ENCODE results near the gene PDE3B. TPM values are rescaled to one million over a fixed set of nuclear protein-coding genes. Genes with fewer than 3 reads are reported as not detected.
"Not testable (repeated sequence)": the region's sequence is repeated elsewhere in the genome, so short reads cannot be mapped to it uniquely, and the experiment has no call there.

The PDE3B gene
- total RNA-seq, 3 donors from 2014 or later (not counting 1 experiment from before 2014, with no cell fraction given) = 18.2 to 42.3 (median 34.5) TPM

DNA sequence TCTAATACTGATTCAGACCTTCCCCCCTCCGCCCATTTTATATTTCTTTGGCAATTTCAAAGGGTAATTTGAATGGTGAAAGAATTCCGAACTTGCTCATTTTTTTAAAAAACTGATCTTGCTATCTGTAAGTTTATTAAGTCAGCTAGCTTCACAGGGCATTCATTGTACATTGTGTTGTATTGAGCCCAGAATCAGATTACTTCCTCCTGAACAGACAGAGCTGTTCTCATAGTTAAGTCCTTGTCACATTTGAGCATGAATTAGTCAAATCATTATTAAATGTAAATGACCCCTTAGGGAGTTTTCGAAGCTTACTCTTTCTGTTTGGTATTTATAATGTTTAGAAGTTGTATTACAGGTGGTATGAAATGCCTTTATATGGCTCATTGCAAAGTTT lies 214.0 kb downstream of the PDE3B start:
- H3K36me3 Mint-ChIP-seq = no peaks in the 10 kb centered on the region
- no peak for ATAC-seq
- TF ChIP-seq, protein P1, sequence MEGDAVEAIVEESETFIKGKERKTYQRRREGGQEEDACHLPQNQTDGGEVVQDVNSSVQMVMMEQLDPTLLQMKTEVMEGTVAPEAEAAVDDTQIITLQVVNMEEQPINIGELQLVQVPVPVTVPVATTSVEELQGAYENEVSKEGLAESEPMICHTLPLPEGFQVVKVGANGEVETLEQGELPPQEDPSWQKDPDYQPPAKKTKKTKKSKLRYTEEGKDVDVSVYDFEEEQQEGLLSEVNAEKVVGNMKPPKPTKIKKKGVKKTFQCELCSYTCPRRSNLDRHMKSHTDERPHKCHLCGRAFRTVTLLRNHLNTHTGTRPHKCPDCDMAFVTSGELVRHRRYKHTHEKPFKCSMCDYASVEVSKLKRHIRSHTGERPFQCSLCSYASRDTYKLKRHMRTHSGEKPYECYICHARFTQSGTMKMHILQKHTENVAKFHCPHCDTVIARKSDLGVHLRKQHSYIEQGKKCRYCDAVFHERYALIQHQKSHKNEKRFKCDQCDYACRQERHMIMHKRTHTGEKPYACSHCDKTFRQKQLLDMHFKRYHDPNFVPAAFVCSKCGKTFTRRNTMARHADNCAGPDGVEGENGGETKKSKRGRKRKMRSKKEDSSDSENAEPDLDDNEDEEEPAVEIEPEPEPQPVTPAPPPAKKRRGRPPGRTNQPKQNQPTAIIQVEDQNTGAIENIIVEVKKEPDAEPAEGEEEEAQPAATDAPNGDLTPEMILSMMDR (IDR thresholded peaks at IDR 0.05) = no peak
- no peaks in the 10 kb centered on the region for H3K4me1 ChIP-seq (ENCODE audit: control insufficient read depth, insufficient read depth, low read length)
- no peak overlapping the region for H3K27ac ChIP-seq (ENCODE audit: low read length)
- no peaks in the 10 kb centered on the region for H3K36me3 ChIP-seq (ENCODE audit: control insufficient read depth, insufficient read depth, low read length)
- 100% methylated on average over 1 of the region's 3 CpGs for WGBS (ENCODE audit: insufficient coverage)
- DNase-seq = no peak
- no peaks in the 10 kb centered on the region for H3K27me3 ChIP-seq (ENCODE audit: control insufficient read depth, insufficient read depth, low read length)
- no peak overlapping the region for H3K4me3 ChIP-seq (ENCODE audit: low read length)
- H3K4me1 Mint-ChIP-seq = no peaks in the 10 kb centered on the region
- no peak overlapping the region for H3K4me3 Mint-ChIP-seq
- H3K27ac Mint-ChIP-seq = no peak overlapping the region
- H3K27me3 Mint-ChIP-seq (ENCODE audit: low read depth in 2 of 2) = peaks cover 0 to 7% of the 10 kb centered on the region in 2 donors
- intact Hi-C loops (cut with micrococcal nuclease) = no loop called here
- no peaks in the 10 kb centered on the region for H3K9me3 ChIP-seq (ENCODE audit: control insufficient read depth, insufficient read depth, low read length)
- no peaks in the 10 kb centered on the region for H3K9me3 Mint-ChIP-seq

- TF ChIP-seq, protein P1 (IDR thresholded peaks at IDR 0.05) = no peak
- H3K9me3 ChIP-seq (ENCODE audit: control insufficient read depth, insufficient read depth, low read length) = no peaks in the 10 kb centered on the region
- Mint-ChIP-seq H3K4me1 (no peaks in the 10 kb centered on the region), H3K27me3 (ENCODE audit: low read depth in 2 of 2) (peaks cover 0 to 7% of the 10 kb centered on the region in 2 donors), H3K36me3 (peaks cover 3% of the 10 kb centered on the region), H3K9me3 (no peaks in the 10 kb centered on the region), H3K27ac (no peak overlapping the region), H3K4me3 (no peak overlapping the region)
- WGBS (ENCODE audit: insufficient coverage) = no CpG with 5 or more reads among the region's 1 CpG
- intact Hi-C loops (cut with micrococcal nuclease) = no loop called here
- no peak overlapping the region for H3K27ac ChIP-seq (ENCODE audit: low read length)
- no peaks in the 10 kb centered on the region for H3K27me3 ChIP-seq (ENCODE audit: control insufficient read depth, insufficient read depth, low read length)
- no peaks in the 10 kb centered on the region for H3K36me3 ChIP-seq (ENCODE audit: control insufficient read depth, insufficient read depth, low read length)
- H3K4me3 ChIP-seq (ENCODE audit: low read length) = no peak overlapping the region
- no peaks in the 10 kb centered on the region for H3K4me1 ChIP-seq (ENCODE audit: control insufficient read depth, insufficient read depth, low read length)
- no peak for DNase-seq
- no peak for ATAC-seq
Observed at GRCh38 chr11:14858404-14858803, 214.8 kb downstream of the PDE3B start.

DNA sequence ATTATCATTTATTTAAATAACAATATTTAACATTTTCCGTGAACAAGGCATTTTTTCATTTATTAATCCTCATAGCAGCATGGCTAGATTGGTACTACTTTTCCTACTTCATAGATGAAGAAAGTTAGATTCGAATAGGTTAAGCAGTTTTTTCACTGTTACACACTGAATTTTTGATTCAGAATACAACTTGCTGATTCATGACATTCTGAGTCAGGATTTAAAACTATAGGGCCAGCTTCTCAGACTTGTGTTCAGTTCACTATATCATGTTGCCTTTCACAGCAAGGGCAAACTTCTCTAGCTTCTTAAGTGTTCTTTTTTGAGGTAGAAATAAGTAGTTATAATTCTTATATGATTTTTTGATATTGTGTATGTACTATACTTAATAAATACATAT lies 216.9 kb downstream of the PDE3B start:
- H3K4me3 ChIP-seq (ENCODE audit: low read length) = no peak overlapping the region
- ATAC-seq = no peak
- TF ChIP-seq, protein P1 (IDR thresholded peaks at IDR 0.05) = no peak
- no peaks in the 10 kb centered on the region for H3K9me3 ChIP-seq (ENCODE audit: control insufficient read depth, insufficient read depth, low read length)
- peaks cover 0 to 7% of the 10 kb centered on the region in 2 donors for H3K27me3 Mint-ChIP-seq (ENCODE audit: low read depth in 2 of 2)
- no peaks in the 10 kb centered on the region for H3K4me1 ChIP-seq (ENCODE audit: control insufficient read depth, insufficient read depth, low read length)
- DNase-seq = no peak
- no peaks in the 10 kb centered on the region for H3K27me3 ChIP-seq (ENCODE audit: control insufficient read depth, insufficient read depth, low read length)
- peaks cover 7 to 9% of the 10 kb centered on the region in 2 donors for H3K9me3 Mint-ChIP-seq
- no peak overlapping the region for H3K27ac Mint-ChIP-seq
- 83% methylated on average over 1 of the region's 2 CpGs for WGBS (ENCODE audit: insufficient coverage)
- H3K27ac ChIP-seq (ENCODE audit: low read length) = no peak overlapping the region
- H3K4me1 Mint-ChIP-seq = no peaks in the 10 kb centered on the region
- no peak overlapping the region for H3K4me3 Mint-ChIP-seq
- H3K36me3 Mint-ChIP-seq = peaks cover 18% of the 10 kb centered on the region
- intact Hi-C loops (cut with micrococcal nuclease) = no loop called here
- no peaks in the 10 kb centered on the region for H3K36me3 ChIP-seq (ENCODE audit: control insufficient read depth, insufficient read depth, low read length)

- WGBS (ENCODE audit: insufficient coverage) = 96% methylated on average over 1 of the region's 1 CpG
- Histone ChIP-seq H3K36me3 (ENCODE audit: control insufficient read depth, insufficient read depth, low read length) (no peaks in the 10 kb centered on the region), H3K27ac (ENCODE audit: low read length) (no peak overlapping the region), H3K4me3 (ENCODE audit: low read length) (no peak overlapping the region), H3K9me3 (ENCODE audit: control insufficient read depth, insufficient read depth, low read length) (no peaks in the 10 kb centered on the region), H3K4me1 (ENCODE audit: control insufficient read depth, insufficient read depth, low read length) (no peaks in the 10 kb centered on the region), H3K27me3 (ENCODE audit: control insufficient read depth, insufficient read depth, low read length) (no peaks in the 10 kb centered on the region)
- Mint-ChIP-seq H3K27ac (no peak overlapping the region), H3K9me3 (peaks cover 7 to 9% of the 10 kb centered on the region in 2 donors), H3K36me3 (peaks cover 18% of the 10 kb centered on the region), H3K4me1 (no peaks in the 10 kb centered on the region), H3K4me3 (no peak overlapping the region), H3K27me3 (ENCODE audit: low read depth in 2 of 2) (peaks cover 0 to 6% of the 10 kb centered on the region in 2 donors)
- DNase-seq (no peak), ATAC-seq (no peak)
- intact Hi-C loops (cut with micrococcal nuclease) = no loop called here
- TF ChIP-seq, protein P1 (IDR thresholded peaks at IDR 0.05) = no peak
Observed at GRCh38 chr11:14861680-14862079, 218.1 kb downstream of the PDE3B start.

DNA sequence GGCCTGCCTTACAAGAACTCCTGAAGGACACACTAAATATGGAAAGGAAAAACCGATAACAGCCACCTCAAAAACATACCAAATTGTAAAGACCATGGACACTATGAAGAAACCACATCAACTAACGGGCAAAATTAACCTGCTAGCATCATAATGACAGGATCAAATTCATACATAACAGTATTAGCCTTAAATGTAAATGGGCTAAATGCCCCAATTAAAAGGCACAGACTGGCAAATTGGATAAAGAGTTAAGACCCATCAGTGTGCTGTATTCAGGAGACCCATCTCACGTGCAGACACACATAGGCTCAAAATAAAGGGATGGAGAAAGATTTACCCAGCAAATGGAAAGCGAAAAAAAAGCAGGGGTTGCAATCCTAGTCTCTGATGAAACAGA lies 220.2 kb downstream of the PDE3B start:
- WGBS (ENCODE audit: insufficient coverage) = 91% methylated on average over 3 of the region's 4 CpGs
- intact Hi-C loops (cut with micrococcal nuclease); H3K4me3 Mint-ChIP-seq; DNase-seq; H3K4me1 ChIP-seq (ENCODE audit: control insufficient read depth, insufficient read depth, low read length); H3K9me3 Mint-ChIP-seq; H3K9me3 ChIP-seq (ENCODE audit: control insufficient read depth, insufficient read depth, low read length); H3K27me3 Mint-ChIP-seq (ENCODE audit: low read depth in 2 of 2); ATAC-seq; H3K27ac ChIP-seq (ENCODE audit: low read length); H3K27ac Mint-ChIP-seq; H3K4me1 Mint-ChIP-seq; H3K4me3 ChIP-seq (ENCODE audit: low read length); H3K36me3 ChIP-seq (ENCODE audit: control insufficient read depth, insufficient read depth, low read length); H3K27me3 ChIP-seq (ENCODE audit: control insufficient read depth, insufficient read depth, low read length): not testable (repeated sequence)
- H3K36me3 Mint-ChIP-seq = peaks cover 18% of the 10 kb centered on the region

All from natural killer cell (primary cell).